OCI-LY7 (cell line): Measurements from ENCODE around the gene HTR5A. TPM values are rescaled to one million over a fixed set of nuclear protein-coding genes. Genes with fewer than 3 reads are reported as not detected.

Experiments
- BruUV-seq: library from RNA; stranded (reverse); fragments of 400-500 nt; replicated peaks from 2 replicates; lab custom pipeline; 2021; lab: Mats Ljungman, UMichigan
- CTCF ChIA-PET: fragments of 300-600 bp; sonication (Branson Sonifier 250); formaldehyde crosslinking; loops from one replicate; lab custom pipeline; 2022; ENCODE audit warnings: antibody characterized with exemption; ENCODE audit not compliant: unreplicated experiment; lab: Charles Lee
- POLR2A ChIA-PET: fragments of 300-600 bp; sonication (Branson Sonifier 250); formaldehyde crosslinking; loops from one replicate; lab custom pipeline; 2022; ENCODE audit warnings: antibody characterized with exemption; lab: Charles Lee
- DNase-seq: peaks from one replicate; pipeline ENCODE4 v3.0.0-alpha.2; 2015; ENCODE audit warnings: low spot score
- H2AFZ ChIP-seq: fragments of 200-600 bp; sonication (generic), shearing (Covaris generic); 2 replicates; pipeline ENCODE4 v1.6.1; 2014; ENCODE audit warnings: mild to moderate bottlenecking, antibody characterized with exemption, low read length, moderate library complexity
- H3K27ac ChIP-seq: fragments of 200-600 bp; sonication (generic); 2 replicates; pipeline ENCODE4 v1.5.1; 2014; ENCODE audit warnings: mixed run types, low read depth, mild to moderate bottlenecking, moderate library complexity, low read length, inconsistent platforms; ENCODE audit not compliant: poor library complexity, severe bottlenecking
- H3K36me3 ChIP-seq: fragments of 200-600 bp; sonication (generic); 2 replicates; pipeline ENCODE4 v1.6.1; 2014; ENCODE audit warnings: mild to moderate bottlenecking, antibody characterized with exemption, low read length, moderate library complexity, mixed read lengths; ENCODE audit not compliant: insufficient read depth
- H3K4me1 ChIP-seq: fragments of 200-600 bp; sonication (generic); 2 replicates; pipeline ENCODE4 v1.5.1; 2014; ENCODE audit warnings: mild to moderate bottlenecking, low read length; ENCODE audit not compliant: insufficient read depth, poor library complexity, severe bottlenecking
- H3K4me2 ChIP-seq: fragments of 200-600 bp; sonication (generic); 2 replicates; pipeline ENCODE4 v1.6.1; 2014; ENCODE audit warnings: mild to moderate bottlenecking, low read length
- H3K4me3 ChIP-seq: fragments of 200-600 bp; sonication (generic); 2 replicates; pipeline ENCODE4 v1.5.1; 2014; ENCODE audit warnings: mild to moderate bottlenecking, low read depth, low read length; ENCODE audit not compliant: poor library complexity, severe bottlenecking
- H3K79me2 ChIP-seq: fragments of 200-600 bp; sonication (generic); 2 replicates; pipeline ENCODE4 v1.6.1; 2016; ENCODE audit warnings: low read depth, mild to moderate bottlenecking, low read length, moderate library complexity, mixed read lengths; ENCODE audit not compliant: insufficient read depth
- H3K9me2 ChIP-seq: fragments of 200-600 bp; sonication (generic); 2 replicates; pipeline ENCODE4 v1.6.1; 2016; ENCODE audit warnings: mild to moderate bottlenecking, low read length, mixed read lengths; ENCODE audit not compliant: insufficient read depth
- H3K9me3 ChIP-seq: fragments of 200-600 bp; sonication (generic); 2 replicates; pipeline ENCODE4 v1.6.1; 2014; ENCODE audit warnings: mild to moderate bottlenecking, mixed run types, low read length, mixed read lengths
- H4K20me1 ChIP-seq: fragments of 200-600 bp; sonication (generic); 2 replicates; pipeline ENCODE4 v1.6.1; 2014; ENCODE audit warnings: mild to moderate bottlenecking, antibody characterized with exemption, low read length, moderate library complexity, mixed read lengths; ENCODE audit not compliant: insufficient read depth
- EZH2phosphoT487 ChIP-seq: fragments of 200-600 bp; sonication (generic); IDR thresholded peaks from 2 replicates; pipeline ENCODE4 v1.6.1; 2018; ENCODE audit warnings: low read depth, borderline replicate concordance, mild to moderate bottlenecking, mixed run types, antibody characterized with exemption, low read length, moderate library complexity, mixed read lengths
- intact Hi-C: fragments of 100-400 bp; cut with micrococcal nuclease; formaldehyde crosslinking; loops from one replicate; pipeline ENCODE4 v1.10.0; 2022; ENCODE audit not compliant: unreplicated experiment
- total RNA-seq, 2 experiments: library from RNA; depleted of rRNA in 1 of 2; stranded (reverse); fragments of >200 nt in 1 of 2; shearing (Covaris generic) in 1 of 2; gene quantifications; 2 replicates each; pipeline ENCODE4 v1.2.3, GENCODE V29; 2014 to 2022
- TF ChIP-seq, protein P1 (sequence below): fragments of 200-600 bp; sonication (generic); conservative IDR thresholded peaks from 2 replicates; pipeline ENCODE4 v1.5.1; 2014; ENCODE audit warnings: mild to moderate bottlenecking, antibody characterized with exemption, low read length, moderate library complexity, mixed read lengths

HTR5A gene
- total RNA-seq, 2 experiments from 2014 or later = not detected

DNA sequence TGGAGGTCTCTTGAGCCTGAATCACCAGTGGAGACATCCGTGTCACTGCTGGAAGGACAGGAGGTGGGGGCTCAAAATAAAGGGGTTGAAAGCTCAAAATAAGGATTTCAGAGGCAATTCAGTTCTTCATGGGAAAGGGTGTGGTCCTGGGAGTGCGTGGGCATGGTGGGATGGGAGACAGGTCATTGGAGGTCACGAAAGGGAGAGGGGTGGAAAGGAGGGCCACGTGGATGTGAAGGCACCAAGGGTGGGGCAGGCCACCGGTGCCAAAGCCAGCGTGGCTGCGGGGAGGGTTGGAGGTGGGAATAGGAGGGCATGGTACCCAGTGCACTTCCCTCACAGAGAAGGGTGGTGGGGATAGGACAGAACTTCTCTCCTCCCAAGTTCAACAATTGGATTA lies 59.7 kb downstream of the HTR5A start:
- Histone ChIP-seq H3K9me2 (no peaks in the 10 kb centered on the region), H3K4me3 (no peak overlapping the region), H2AFZ (no peak overlapping the region), H3K4me2 (no peak overlapping the region), H3K9me3 (no peaks in the 10 kb centered on the region), H3K36me3 (no peaks in the 10 kb centered on the region), H3K4me1 (no peaks in the 10 kb centered on the region), H3K27ac (no peak overlapping the region), H3K79me2 (no peaks in the 10 kb centered on the region), H4K20me1 (no peaks in the 10 kb centered on the region)
- TF ChIP-seq, protein P1, sequence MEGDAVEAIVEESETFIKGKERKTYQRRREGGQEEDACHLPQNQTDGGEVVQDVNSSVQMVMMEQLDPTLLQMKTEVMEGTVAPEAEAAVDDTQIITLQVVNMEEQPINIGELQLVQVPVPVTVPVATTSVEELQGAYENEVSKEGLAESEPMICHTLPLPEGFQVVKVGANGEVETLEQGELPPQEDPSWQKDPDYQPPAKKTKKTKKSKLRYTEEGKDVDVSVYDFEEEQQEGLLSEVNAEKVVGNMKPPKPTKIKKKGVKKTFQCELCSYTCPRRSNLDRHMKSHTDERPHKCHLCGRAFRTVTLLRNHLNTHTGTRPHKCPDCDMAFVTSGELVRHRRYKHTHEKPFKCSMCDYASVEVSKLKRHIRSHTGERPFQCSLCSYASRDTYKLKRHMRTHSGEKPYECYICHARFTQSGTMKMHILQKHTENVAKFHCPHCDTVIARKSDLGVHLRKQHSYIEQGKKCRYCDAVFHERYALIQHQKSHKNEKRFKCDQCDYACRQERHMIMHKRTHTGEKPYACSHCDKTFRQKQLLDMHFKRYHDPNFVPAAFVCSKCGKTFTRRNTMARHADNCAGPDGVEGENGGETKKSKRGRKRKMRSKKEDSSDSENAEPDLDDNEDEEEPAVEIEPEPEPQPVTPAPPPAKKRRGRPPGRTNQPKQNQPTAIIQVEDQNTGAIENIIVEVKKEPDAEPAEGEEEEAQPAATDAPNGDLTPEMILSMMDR = no peak
- no peak for TF ChIP-seq EZH2phosphoT487
- no peak for DNase-seq
- BruUV-seq = no TSS peak
- intact Hi-C loops = no loop called here
- CTCF ChIA-PET = no interaction called here
- POLR2A ChIA-PET = no interaction called here

DNA sequence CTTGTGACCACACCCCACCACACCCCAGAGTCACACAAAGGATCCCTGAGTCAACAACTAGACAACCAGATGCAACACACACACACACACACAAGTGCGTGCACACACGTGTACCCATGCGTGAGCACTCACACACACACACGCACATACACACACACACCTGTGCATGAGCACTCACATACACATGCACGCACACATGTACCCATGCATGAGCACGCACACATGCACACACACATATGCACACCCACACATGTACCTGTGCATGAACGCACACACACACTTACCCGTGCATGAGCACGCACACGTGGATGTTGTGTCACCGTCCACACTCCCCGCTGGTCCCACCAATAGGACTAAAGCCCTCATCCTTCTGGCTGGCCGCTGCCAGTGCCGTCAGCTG lies 60.4 kb downstream of the HTR5A start:
- H4K20me1 ChIP-seq = no peaks in the 10 kb centered on the region
- H2AFZ ChIP-seq = no peak overlapping the region
- no peaks in the 10 kb centered on the region for H3K4me1 ChIP-seq
- CTCF ChIA-PET = interaction anchor here (0.6 kb wide), 1 partner anchor 34 kb away, joined by 3 read pairs; no protein-coding TSS in a partner anchor
- no peaks in the 10 kb centered on the region for H3K9me3 ChIP-seq
- no TSS peak for BruUV-seq
- H3K36me3 ChIP-seq = no peaks in the 10 kb centered on the region
- no peak for DNase-seq
- no peaks in the 10 kb centered on the region for H3K9me2 ChIP-seq
- no peaks in the 10 kb centered on the region for H3K79me2 ChIP-seq
- H3K4me3 ChIP-seq = no peak overlapping the region
- TF ChIP-seq, protein P1 = no peak
- TF ChIP-seq EZH2phosphoT487 = no peak
- H3K4me2 ChIP-seq = no peak overlapping the region
- no peak overlapping the region for H3K27ac ChIP-seq
- POLR2A ChIA-PET = no interaction called here
- intact Hi-C loops = no loop called here

DNA sequence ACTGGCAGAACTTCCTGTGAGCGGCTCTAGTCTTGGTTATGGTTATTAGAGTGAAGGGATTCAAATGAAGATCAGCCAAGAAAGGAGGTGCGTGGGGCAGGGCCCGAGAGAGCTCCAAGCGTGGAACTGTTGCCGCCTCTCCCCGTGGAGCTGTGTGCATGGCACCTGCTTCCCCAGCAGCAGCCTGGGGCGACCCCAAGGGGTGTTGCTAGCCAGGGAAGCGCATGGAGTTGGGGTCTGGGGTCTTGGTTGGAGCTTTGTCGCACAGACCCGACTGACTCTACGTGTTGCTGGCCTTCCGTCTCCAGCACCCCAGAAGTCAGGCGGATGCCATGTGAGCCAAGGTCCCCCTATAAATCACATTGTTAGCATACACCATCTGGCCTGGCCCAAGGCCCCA lies 61.0 kb downstream of the HTR5A start:
- H3K4me3 ChIP-seq = no peak overlapping the region
- ChIA-PET CTCF (interaction anchor here (0.6 kb wide), 1 partner anchor 33 kb away, joined by 3 read pairs; no protein-coding TSS in a partner anchor), POLR2A (no interaction called here)
- intact Hi-C loops = no loop called here
- no peak overlapping the region for H3K27ac ChIP-seq
- H3K9me2 ChIP-seq = no peaks in the 10 kb centered on the region
- H3K36me3 ChIP-seq = no peaks in the 10 kb centered on the region
- BruUV-seq = no TSS peak
- no peaks in the 10 kb centered on the region for H4K20me1 ChIP-seq
- no peak for TF ChIP-seq EZH2phosphoT487
- TF ChIP-seq, protein P1 = no peak
- no peak overlapping the region for H2AFZ ChIP-seq
- H3K4me1 ChIP-seq = no peaks in the 10 kb centered on the region
- no peak for DNase-seq
- H3K79me2 ChIP-seq = no peaks in the 10 kb centered on the region
- no peaks in the 10 kb centered on the region for H3K9me3 ChIP-seq
- H3K4me2 ChIP-seq = no peak overlapping the region
